OCI-M2 (cell line): Measurements from ENCODE around the gene GMPPA.

Experiments
- DNase-seq: peaks from one replicate; lab custom pipeline; 2025; ENCODE audit not compliant: unreplicated experiment; lab: John Stamatoyannopoulos, UW

Gene GMPPA

DNA sequence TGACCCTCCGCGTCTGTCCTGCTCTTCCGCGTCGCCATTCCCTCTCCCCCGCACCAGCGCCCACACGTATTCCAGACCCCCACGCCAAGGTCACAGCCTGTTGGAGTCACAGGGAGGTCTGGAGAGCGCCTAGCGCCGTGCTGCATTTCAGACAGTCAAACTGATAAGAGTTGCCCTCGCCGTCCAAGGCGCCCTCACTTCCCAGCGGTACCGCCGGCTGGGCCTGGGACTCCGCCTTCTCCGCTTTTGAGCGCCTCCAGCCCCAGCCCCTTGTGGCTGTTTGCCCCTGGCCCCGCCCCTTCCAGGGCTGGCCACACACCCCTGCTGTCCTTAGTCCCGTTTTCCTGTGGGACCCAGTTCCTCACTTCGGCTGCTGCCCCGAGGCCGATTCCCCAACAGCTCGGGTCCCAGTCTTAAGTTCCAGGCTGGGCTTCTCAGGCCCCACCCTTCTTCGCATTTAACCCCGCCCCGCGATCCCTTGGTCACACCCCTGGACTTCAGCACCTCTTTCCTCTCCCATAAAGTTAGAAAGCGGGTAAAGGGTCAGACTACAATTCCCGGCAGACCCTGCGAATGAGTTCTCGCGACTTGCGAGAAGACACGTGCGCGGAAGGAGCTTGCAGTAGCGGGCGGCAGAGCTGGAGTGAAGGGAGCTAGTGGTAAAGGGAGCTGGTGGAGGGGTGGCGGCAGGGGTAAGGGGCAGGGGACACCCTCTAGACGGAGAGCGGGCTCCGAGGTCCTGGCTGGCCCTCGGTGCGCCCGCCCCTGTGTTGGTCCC is at the start of gene GMPPA:
Gene GMPPA (plus strand): TSS at position 612 of the 778 bp plus-strand sequence. CDS start 1,085 bp downstream, outside the sequence.
- DNase-seq, result peak; percentile 85

DNA sequence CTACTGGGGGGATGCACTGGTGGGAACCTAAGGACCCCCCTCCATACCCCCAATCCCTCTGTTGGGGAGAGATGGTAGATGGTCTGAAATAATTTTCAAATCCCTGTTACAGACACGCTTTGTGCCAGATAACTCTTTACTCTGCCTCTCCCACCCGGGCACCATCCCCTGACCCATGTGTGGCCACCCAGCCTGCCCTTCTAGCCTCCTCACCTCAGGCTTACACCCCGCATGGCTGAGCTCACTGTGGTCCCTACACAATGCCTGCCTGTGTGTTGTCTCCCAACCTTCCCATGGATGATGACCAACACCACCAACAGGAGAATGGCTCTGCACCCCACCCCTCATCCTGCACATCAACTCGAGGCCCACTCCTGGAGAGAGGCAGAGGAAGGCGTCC is 49.1 kb upstream of the GMPPA start:
- DNase-seq, result no peak

DNA sequence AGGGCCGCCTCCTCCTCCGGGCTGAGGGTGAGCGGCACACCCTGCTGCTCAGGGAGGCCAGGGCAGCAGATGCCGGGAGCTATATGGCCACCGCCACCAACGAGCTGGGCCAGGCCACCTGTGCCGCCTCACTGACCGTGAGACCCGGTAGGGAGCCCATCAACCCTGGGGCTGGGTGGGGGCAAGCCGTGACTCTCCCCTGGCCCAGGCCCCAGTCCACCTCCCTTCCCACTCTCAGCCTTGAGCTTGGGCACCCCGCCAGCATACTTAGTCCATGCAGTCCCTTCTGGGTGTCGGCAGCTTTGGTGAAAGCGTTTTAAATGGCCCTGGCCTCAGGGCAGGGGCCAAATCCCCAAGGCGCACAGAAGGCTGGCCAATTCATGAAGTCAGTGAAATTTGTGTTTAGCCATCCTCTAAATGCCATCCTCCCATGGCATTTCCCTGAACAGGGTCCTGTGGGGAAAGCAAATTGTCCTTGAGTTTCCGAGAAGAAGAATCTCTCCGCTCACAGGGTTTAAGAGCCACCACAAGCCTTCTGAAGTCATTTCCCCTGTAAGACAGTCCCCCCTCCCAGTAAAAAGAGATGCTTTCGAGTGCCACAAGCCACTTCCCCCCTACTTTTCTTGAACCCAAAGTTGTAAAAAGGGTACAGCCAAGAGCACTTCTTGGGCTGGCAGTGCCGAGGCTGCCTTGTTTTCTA is 46.9 kb upstream of the GMPPA start:
- DNase-seq, result no peak

DNA sequence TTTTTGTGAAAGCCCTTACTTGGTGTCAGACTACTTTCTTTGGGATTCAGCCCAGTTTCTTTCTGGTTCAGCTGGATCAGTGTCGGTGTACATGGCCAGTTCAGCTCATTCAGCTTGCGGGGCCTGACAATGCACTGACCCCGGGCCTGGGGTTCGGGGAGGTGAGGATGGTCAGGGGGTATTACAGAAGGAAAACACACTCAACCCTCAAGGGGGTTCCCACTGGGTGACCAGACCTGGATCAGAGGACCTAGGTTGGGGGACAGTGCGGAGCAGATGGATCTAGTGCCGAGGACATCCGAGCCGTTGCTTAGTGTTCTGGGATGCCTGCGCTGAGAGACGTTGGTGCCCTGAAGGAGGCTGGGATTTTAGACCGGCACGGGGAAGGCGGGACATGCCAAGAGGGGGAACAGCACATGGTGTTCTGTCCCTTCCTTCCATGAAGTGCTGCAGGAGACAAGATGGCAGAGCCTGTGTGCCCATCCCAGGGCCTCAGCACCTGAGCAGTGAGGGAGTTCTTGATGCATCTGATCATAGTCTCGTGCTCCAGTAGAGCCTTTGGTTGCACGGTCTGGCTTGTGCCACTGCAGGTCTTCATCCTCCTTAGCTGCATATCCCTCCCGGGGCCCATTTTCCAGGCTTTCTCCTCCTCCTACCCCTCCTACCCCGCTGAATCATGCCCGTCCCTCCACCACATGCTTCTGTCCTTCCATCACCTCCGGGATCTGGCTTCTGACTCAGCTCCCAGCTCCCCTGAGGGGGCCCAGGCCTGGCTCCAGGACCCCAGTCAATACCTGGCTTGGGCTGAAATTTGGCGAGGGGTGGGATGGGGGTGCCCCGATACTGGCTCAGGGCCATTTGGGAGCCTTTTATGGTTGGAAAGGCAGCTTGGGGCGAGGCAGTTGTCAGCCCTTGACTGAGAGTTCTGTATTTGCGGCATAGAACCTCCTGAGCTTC is 46.1 kb upstream of the GMPPA start:
- no peak for DNase-seq

DNA sequence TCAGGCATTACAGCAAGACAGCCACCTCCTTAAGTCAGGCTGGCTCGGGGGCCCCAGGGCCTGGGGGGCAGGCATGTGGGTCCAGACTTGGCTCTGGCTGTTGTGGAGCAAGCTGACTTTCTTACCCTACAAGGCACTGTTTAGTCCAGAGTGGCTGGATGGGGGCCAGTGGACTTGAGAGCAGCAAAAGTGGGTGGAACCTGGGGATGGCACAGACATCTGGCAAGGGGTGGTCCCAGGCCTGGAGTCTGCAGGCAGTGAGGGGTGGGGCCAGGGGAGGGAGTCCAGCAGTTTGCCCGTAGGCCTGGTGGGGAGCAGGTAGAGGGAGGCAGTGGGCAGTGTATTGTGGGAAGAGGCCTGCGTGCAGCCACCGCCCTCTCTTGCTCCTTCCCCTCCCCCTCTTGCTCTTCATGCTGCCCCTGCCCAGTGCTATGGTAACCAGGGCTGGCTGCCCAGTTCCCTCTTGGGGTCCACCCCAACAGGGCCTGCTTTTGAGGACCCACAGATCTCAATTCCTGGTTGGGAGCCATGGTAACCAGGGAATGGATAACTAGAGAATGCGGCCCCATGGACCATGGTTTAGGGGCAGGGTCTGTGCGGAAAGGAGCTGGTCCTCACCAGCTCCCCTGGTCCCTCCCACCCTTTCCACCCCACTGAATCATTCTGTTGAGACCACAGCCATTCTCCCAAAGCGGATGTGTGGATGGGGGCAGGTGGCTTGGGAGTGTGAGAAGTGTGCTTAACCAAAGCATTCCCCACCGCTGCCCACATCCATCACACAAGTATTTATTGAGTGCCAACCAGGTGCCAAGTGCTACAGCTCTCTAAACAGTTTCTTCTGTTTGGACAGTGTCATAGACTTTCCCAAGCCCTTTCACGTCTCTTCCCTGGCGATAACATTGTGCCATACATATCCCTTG is 44.8 kb upstream of the GMPPA start:
- DNase-seq, result no peak

DNA sequence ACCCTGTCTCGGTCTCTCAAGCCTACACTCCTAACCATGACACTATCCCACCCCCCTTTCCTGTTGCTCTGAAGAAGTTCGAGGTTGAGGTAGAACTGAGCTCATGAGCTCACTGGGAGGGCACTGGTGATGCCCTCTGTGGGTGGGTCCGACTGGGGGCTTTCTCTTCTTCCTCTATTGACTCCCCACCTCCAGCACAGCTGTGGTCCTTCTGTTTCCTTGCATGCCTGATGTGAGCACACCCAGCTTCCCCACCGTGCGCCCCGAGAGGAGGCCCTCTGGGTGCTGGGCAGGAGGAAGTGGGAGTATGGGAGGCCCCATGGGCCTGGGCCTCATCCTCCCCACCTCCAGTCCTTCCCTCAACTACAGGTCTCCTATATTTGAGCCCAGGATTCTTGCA is 43.1 kb upstream of the GMPPA start:
- DNase-seq, result no peak

DNA sequence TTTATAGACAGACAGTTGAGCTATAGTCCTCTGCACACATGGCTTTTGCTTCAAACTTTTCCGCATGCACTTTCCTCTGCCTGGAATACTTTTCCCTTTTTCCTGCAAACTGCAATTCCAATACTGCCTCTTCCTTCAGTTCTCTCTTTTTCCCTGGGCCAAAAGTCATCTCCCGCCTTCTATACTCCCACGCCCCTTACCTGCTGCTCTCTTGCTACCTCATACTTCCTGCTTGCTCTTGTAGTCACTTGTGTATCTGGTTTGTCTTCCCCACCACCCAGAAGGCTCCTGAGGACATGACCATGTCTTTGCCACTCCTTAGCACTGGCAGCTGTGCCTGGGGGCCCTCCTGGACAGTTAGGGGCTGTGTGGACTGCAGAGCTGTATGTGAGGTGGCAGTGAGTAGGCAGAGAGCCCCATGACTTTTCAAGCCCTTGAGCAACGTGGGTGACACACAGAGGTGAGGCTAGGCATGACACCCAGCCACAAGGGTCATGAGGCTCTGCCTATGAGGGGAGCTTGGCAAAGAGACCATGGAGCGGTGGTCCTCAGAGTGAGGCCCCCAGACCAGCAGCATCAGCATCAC is 40.8 kb upstream of the GMPPA start:
- DNase-seq, result no peak

DNA sequence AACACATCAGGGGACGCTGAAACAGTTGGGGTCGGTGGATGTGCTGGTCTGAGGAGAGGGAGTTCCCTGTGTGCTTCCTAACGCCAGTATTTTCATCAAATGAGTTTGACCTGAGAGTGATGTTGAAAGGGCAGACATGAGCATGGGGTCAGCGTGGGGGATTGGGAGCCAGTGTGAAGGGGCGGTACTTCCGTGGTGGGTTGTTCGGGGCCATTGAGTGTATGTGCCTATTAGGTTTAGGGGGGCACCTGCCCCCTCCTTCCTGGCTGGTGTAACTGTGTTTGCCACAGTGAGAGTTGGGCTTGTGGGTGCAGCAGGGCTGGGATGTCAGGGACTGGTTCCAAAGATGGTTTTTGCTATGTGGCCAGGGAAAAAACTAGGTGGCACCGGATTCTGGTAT is 39.7 kb upstream of the GMPPA start:
- DNase-seq, result no peak

DNA sequence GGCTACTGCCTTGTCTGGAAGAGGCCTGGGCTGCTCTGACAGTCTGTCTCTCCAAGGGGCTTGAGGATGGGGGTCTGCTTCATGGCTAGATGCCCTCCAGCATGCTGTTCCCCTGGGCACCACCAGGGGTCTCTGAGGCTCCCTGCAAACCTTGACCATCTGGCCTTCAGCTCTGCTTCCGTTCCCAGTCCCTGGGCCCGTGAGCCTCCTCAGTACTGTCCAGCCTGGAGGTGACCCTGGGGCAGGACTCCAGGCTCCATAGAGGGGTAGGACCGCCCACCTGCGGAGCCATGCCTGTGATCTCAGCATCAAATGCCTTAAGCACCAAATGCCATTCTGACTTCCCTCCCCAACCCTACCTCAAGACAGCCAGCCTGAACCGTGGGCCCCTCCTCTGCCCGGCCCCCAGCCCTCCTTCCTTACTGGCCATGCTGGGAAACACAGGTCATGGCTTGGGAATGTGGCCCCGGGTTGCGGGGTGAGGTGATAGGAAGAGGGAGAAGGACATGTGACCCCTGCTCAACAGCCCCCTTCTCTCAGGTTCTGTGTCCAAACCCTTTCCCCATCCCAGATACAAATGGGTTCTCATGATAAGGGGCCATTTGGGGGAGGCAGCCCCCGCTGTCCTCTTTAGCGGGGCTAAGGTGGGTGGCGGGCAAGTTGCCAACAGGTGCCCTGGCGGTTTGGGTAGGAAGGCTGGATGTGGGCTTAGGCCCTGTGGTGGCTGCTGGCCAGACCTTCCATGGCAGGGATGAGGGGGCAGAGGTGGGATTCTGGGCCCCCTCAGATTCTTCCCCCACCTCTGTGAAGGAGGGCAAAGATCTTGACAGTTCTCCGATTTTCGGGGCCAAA is 39.0 kb upstream of the GMPPA start:
- no peak for DNase-seq

DNA sequence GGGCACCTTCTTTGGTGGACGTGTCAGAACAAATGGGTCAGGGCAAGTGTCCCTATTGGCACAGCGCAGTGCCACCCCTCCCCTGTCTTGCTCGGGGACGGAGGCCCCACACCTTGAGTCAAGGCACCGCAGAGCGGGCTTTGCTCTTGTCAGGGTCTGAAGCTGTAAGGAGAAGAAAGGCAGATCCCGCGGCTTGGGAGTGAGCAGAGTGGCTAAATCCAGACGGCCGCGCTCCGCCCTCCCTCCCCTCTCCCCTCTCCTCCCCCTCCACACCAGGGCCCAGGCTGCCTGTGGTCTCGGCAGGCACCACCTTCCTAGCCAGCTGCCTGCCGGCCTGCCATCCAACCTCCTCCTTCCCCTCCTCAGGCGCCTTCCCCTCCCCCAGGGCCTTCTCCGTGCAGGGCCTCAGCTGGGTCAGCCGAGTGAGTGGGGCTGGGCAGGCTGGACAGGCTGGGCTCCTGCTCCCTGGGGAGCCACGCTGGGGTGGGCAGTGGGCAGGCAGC is 38.2 kb upstream of the GMPPA start:
- DNase-seq, result no peak

DNA sequence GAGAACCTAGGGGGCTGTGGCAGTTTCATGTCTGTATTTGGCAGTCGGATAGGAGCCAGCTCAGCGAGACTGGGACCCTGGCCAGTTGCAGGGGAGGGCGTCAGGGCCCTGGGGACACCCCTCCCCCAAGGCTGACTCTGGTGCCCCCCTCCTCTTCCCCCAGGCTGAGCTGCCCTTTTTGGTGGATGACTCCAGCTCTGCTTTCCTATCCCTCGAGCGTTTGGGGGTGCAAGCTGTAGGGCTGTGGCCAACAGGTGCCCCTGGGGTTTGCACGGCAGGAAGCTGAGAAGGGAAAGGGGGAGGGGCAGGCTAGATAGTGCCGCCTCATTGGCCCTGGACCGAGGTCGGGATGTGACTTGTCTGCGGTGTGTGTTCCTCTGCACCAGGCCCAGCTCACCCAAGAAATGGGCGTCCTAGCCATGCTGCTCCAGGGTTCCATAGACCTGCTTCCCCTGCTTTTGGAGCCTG is 37.6 kb upstream of the GMPPA start:
- no peak for DNase-seq

DNA sequence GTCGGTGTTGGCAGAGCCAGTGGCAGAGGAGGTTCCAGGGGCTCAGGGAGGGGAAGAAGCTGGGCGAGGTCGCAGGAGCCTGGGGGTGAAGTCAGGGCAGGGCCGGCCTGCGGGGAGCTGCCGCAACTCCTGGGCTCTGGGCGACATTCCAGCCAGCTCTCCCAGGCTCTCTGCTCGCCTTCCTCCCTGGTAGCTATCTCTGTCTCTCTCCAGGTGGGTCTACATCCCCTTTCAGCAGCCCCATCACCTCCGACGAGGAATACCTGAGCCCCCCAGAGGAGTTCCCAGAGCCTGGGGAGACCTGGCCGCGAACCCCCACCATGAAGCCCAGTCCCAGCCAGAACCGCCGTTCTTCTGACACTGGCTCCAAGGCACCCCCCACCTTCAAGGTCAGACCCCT is 37.0 kb upstream of the GMPPA start:
- DNase-seq, result no peak

DNA sequence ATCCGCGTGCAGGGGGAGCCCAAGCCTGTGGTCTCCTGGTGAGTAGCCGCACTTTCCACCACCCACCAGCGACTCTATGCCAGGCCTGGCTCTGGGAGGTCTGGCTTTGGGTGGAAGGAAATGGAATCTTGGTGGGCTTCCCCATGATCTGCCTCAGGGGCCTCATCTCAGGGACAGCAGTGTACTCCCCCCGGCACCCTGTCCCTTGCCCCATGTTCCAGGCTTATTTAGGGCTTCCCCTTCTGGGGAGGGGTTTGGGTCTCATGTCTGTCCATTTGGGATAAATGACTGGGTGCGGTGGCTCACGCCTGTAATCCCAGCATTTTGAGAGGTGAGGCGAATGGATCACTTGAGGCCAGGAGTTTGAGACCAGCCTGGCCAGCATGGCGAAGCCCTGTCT is 36.3 kb upstream of the GMPPA start:
- no peak for DNase-seq

DNA sequence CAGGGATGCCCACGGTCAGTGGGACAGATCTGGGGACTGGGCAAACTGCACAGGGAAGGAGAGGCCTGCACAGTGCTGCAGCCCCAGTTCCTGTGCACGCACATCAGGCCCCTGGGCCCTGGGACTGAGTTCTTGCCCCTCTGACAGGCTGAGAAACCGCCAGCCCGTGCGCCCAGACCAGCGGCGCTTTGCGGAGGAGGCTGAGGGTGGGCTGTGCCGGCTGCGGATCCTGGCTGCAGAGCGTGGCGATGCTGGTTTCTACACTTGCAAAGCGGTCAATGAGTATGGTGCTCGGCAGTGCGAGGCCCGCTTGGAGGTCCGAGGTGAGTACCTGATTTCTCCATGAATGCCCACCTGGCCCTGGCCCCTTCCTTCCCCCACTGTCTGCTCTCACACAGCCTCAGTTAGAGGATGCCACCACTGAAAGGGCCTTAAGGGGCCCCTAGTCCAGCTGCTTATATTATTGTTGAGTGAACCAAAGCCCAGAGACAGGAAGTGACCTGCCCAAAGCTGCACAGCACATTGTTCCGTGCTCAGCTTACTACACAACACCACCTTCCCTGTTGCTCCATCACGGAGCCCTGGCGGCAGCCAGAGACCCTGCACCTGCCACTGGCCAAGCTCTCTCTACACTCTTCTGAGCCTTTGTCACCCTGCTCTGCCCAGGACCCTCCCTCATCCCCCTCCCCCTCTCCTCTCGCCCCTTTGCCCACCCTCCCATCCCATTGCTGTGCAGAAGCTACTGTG is 34.2 kb upstream of the GMPPA start:
- DNase-seq, result no peak

DNA sequence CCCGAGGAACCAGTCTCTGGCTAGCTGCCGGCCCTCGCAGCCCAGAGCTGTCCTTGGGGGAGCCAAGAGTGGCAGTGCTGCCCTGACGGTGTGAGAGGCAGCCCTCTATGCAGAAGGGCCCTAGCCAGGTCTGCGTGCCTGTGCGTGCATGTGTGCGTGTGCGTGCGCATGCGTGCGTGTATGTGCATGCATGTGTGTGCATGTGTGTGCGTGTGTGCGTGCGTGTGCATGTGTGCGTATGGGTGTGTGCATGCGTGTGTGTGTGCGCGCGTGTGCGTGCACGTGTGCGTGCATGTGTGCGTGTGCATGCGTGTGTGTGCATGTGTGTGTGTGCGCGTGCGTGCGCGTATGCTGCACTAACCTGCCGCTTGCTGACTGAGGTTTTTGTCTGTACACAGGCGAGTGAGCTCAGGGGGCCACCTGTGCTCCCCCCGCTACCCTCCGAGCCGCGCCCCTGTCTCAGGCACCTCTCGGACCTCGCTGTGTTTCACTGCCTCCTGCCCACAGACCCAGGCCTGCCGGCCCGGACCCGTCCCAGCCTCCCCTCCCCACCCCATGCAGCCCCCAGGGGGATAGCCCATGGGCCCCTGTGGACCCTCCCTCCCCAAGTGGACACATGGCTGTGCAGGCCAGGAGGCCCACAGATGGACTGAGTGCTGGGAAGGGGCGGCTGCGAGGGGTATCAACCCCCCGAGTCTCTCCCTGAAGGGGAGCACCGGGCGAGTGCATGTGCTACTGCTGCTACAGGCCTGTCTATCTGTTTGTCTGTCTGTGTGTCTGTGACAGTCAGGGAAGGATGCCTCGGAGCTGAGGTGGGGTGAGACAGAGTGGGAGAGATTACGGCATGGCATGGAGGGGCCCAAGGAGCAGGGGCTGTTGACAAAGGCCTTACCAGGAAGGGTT is 32.8 kb upstream of the GMPPA start:
- no peak for DNase-seq

DNA sequence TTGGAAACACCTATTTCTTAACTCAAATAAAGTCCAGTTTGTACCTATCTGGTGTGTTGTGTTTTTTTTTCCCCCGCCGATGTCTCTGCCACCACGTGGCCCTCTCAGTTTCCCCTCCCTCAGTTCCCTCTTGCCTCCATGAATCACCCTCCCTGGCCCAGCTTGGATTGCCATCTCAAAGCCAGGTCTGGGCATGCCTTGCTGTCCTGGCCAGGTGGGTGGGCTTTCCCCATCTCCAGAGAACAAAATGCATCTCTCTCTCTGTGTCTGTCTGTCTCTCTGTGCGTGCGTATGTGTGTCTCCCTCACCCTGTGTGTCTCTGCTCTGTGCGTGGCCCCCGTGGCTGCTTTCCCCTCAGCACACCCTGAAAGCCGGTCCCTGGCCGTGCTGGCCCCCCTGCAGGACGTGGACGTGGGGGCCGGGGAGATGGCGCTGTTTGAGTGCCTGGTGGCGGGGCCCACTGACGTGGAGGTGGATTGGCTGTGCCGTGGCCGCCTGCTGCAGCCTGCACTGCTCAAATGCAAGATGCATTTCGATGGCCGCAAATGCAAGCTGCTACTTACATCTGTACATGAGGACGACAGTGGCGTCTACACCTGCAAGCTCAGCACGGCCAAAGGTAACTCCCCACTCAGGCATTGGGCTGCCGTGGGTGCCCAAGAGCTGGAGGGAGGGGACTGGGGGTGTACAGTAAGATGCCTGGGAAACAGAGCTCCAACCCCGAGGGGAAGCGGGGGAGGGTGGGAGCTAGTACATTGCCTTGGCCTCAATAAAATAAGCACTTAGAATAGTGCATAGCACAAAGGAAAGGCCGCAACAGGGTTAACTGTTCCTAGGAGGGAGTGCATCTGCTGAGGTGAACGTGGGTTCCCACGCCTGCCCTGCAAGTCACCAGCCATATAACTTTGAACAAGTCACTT is 31.6 kb upstream of the GMPPA start:
- no peak for DNase-seq
